GM19099 (cell line): ENCODE measurements around the gene DNAJB6.

Experiments
- POLR2A ChIP-seq: IDR thresholded peaks from 3 replicates; pipeline ENCODE4 v1.6.1; 2011; ENCODE audit warnings: low read depth; ENCODE audit not compliant: insufficient read length; ENCODE audit errors: extremely low read depth

The DNAJB6 gene

GRCh38 chr7:157336383-157337315 lies at the start of gene DNAJB6:
DNAJB6 (plus strand) TSS chr7:157337004; CDS start chr7:157358573, 21,569 bp downstream.
- TF ChIP-seq POLR2A: peak; percentile 49

- no peak for TF ChIP-seq POLR2A
Observed at GRCh38 chr7:157291404-157292080, 45.3 kb upstream of the DNAJB6 start.

DNA sequence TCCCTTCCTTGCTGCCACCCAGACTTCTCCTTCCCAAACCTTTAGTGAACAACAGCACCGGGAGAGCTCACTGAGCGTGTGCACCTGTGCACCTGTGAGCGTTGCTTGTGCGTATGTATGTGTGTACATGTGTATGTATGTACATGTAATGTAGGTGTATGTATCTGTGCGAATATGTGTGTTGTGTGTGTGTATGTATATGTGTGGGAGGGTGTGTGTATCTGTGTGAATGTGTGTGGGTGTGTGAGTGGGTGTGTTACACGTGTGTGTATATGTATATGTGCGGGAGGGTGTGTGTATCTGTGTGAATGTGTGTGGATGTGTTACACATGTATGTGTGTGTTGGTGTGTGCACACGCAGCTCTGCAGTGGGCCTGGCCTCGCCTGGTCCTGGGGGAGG lies 44.5 kb upstream of the DNAJB6 start:
- TF ChIP-seq POLR2A: no peak

DNA sequence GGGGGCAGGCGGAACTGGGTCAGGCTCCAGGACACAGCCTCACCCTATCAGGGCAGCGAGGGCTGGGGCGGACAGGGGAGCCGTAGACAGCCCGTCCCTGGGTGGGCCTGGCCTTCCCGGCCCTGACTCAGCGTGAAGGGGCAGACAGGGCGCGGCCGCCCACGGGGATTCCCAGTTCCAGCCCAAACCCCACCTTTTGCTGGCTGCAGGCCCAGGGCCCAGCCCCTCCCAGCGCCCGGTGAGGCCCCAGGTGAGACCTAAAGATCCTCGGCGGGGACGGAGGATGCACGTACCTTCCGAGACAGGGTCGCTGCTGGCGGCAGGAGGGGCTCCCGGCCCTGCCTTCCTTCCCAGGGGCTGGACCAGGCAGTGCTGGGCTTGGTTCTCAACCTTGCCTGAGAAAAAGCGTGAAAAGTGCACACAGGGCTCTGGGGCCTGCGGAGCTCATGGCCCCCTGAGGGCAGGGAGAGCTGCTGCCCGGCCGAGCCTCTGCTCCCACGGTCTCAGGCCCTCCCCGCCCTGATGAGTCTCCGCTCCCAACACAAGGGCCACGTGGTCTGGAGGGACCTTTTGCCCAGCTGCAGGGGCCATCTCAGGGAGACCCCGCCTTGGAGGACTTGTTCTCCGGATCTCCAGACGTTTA lies 43.9 kb upstream of the DNAJB6 start:
- TF ChIP-seq POLR2A: no peak

GRCh38 chr7:157293413-157293788 lies 43.4 kb upstream of the DNAJB6 start:
- no peak for TF ChIP-seq POLR2A

DNA sequence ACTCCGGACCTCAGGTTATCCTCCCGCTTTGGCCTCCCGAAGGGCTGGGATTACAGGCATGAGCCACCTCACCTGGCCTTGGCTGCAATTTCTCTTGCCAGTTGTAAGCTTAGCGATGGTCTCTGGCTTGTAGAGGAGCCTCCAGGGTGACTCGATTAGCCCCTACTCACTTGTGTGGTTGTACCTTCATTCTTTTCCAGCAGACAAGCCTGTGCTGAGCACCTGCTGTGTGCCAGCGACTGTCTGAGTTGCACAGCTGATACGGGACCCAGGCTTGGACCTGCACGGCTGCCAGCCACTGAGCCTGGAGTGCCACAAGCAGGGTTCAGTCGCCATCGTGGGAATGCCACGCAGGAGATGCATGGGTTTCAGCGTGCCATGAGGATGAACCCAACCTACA lies 42.0 kb upstream of the DNAJB6 start:
- TF ChIP-seq POLR2A: no peak

DNA sequence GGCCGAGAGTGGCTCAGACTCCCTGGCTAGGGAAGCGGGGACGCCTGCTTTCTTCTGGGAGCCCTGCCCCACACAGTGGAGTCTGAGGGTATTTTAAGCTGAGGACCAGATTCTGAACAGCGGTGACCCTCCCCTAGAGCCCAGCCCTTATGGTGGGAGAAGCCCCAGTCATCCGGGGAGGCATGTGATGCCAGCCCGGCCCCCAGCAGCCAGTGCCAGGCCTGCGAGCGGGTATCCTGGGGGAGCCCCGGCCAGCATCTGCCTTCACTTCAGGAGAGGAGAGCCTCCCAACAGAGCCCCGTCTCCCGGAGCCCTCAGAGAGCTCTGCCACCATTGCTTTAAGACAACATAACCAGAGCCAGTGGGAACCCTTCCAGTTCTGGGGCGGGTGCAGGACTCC lies 41.5 kb upstream of the DNAJB6 start:
- no peak for TF ChIP-seq POLR2A

- no peak for TF ChIP-seq POLR2A
Observed at GRCh38 chr7:157297185-157297584, 39.6 kb upstream of the DNAJB6 start.

DNA sequence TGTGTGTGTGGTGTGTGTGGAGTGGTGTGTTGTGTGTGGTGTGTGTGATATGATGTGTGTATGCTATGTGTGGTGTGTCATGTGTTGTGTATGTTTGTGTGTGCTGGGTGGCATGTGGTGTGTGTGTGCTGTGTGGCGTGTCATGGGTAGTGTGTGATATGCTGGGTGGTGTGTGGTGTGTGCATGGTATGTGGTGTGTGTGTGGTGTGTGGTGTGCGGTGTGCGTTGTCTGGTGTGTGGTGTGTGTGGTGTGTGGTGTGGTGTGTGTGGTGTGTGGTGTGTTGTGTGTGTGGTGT lies 37.5 kb upstream of the DNAJB6 start:
- no peak for TF ChIP-seq POLR2A

- TF ChIP-seq POLR2A: no peak
Observed at GRCh38 chr7:157299613-157300368, 37.0 kb upstream of the DNAJB6 start.

GRCh38 chr7:157300369-157300825 lies 36.4 kb upstream of the DNAJB6 start:
- no peak for TF ChIP-seq POLR2A

GRCh38 chr7:157301610-157302120 lies 35.1 kb upstream of the DNAJB6 start:
- no peak for TF ChIP-seq POLR2A

DNA sequence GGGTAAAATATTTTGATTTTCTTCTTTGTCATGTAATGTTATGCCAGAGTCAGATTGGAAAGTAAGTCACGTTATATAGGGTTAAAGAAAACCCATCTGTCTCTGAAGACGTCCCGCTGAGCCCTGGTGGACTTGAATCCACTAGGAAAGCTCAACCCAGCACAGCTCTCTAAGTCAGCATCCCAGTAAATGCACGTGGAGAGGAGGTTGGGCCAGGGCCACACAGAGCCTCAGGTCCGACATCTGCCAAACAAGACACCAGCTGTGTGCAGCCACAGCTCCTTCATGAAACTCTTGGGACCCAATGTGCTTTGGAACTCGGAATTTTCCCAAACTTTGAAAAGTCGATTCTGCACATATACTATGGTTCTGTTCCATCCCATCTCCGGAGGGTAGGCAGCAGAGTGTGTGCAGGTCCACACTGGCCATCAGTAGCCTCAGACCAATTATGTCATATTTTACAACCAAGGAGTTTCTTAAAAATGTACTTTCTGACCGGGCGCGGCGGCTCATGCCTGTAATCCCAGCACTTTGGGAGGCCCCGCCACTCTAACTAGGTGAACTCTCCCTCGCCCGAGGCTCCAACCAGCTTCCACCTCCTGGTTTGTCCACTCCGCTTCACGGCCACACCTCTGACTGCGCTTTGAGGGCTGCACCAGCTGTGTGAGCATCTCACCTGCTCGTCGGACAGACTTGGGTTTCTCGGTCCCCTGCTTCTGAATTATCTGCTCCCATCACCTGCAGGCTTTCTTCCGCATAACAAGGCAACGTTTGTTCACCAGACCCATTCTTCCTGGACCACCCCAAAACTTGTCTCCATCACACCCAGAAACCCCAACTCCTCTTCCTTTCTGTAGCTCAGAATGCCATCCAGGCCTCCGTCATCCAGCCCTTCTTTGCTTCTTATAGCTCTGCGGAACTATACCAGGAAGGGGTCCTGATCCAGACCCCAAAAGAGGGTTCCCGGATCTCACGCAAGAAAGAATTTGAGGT lies 29.7 kb upstream of the DNAJB6 start:
- no peak for TF ChIP-seq POLR2A
